ENCODE results near the gene SMYD3. TPM values are rescaled to one million over a fixed set of nuclear protein-coding genes. Genes with fewer than 3 reads are reported as not detected.

The SMYD3 gene
- total and polyA plus RNA-seq, 5 donors: 6.8 to 11.6 (median 9.9) TPM

GRCh38 chr1:246492611-246493245, 14.4 kb downstream of the SMYD3 start:
- DNase-seq (peak; percentile 59 to 84 (median 83)), ATAC-seq (peak; percentile 88 to 90)
- WGBS: 33% methylated on average over 3 of the region's 3 CpGs
- Histone ChIP-seq H3K27me3 (ENCODE audit: control insufficient read depth, insufficient read depth) (no peaks in the 10 kb centered on the region), H3K27ac (ENCODE audit: low read length) (no peak overlapping the region), H3K4me1 (ENCODE audit: control insufficient read depth, insufficient read depth, low read length) (no peaks in the 10 kb centered on the region), H3K9me3 (ENCODE audit: control insufficient read depth, low read length) (no peaks in the 10 kb centered on the region), H3K4me3 (ENCODE audit: low read length) (no peak overlapping the region)
- intact Hi-C loops (cut with DNase I): loop anchor here in 3 of 4 donors (5.0 to 10.0 kb wide), 2 partner anchors 1335 to 1338 kb away; partner anchors contain the start of gene KIF26B (in 1 of the 3)

GRCh38 chr1:246491551-246492053, 15.5 kb downstream of the SMYD3 start:
- ATAC-seq (no peak), DNase-seq (no peak)
- 85% methylated on average over 7 of the region's 7 CpGs for WGBS
- Histone ChIP-seq H3K4me3 (ENCODE audit: low read length) (no peak overlapping the region), H3K27me3 (ENCODE audit: control insufficient read depth, insufficient read depth) (no peaks in the 10 kb centered on the region), H3K9me3 (ENCODE audit: control insufficient read depth, low read length) (no peaks in the 10 kb centered on the region), H3K4me1 (ENCODE audit: control insufficient read depth, insufficient read depth, low read length) (no peaks in the 10 kb centered on the region), H3K27ac (ENCODE audit: low read length) (no peak overlapping the region)
- intact Hi-C loops (cut with DNase I): loop anchor here in 3 of 4 donors (5.0 to 10.0 kb wide), 2 partner anchors 1334 to 1337 kb away; partner anchors contain the start of gene KIF26B (in 1 of the 3)

- no peak overlapping the region for H3K4me3 ChIP-seq (ENCODE audit: low read length)
- H3K4me1 ChIP-seq (ENCODE audit: control insufficient read depth, insufficient read depth, low read length): no peaks in the 10 kb centered on the region
- H3K27me3 ChIP-seq (ENCODE audit: control insufficient read depth, insufficient read depth): no peaks in the 10 kb centered on the region
- H3K27ac ChIP-seq (ENCODE audit: low read length): no peak overlapping the region
- no peak for ATAC-seq
- intact Hi-C loops (cut with DNase I): no loop called here
- WGBS: 93% methylated on average over 6 of the region's 6 CpGs
- no peaks in the 10 kb centered on the region for H3K9me3 ChIP-seq (ENCODE audit: control insufficient read depth, low read length)
- no peak for DNase-seq
Measured at GRCh38 chr1:246488674-246489073, 18.4 kb downstream of the SMYD3 start.

- no peak for DNase-seq
Measured at GRCh38 chr1:246483569-246483933, 23.5 kb downstream of the SMYD3 start.

GRCh38 chr1:246482805-246483568, 24.1 kb downstream of the SMYD3 start:
- no peaks in the 10 kb centered on the region for H3K27me3 ChIP-seq (ENCODE audit: control insufficient read depth, insufficient read depth)
- no peak for DNase-seq
- no peak overlapping the region for H3K4me3 ChIP-seq (ENCODE audit: low read length)
- no peak for ATAC-seq
- no peak overlapping the region for H3K27ac ChIP-seq (ENCODE audit: low read length)
- 57% methylated on average over 4 of the region's 4 CpGs for WGBS
- intact Hi-C loops (cut with DNase I): no loop called here
- H3K4me1 ChIP-seq (ENCODE audit: control insufficient read depth, insufficient read depth, low read length): no peaks in the 10 kb centered on the region
- H3K9me3 ChIP-seq (ENCODE audit: control insufficient read depth, low read length): no peaks in the 10 kb centered on the region

More at GRCh38 chr1:246483569-246483933, 23.5 kb downstream of the SMYD3 start:
- H3K9me3 ChIP-seq (ENCODE audit: control insufficient read depth, low read length): no peaks in the 10 kb centered on the region
- no peak overlapping the region for H3K27ac ChIP-seq (ENCODE audit: low read length)
- no peak for ATAC-seq
- no peak overlapping the region for H3K4me3 ChIP-seq (ENCODE audit: low read length)
- intact Hi-C loops (cut with DNase I): no loop called here
- no peaks in the 10 kb centered on the region for H3K27me3 ChIP-seq (ENCODE audit: control insufficient read depth, insufficient read depth)
- no peaks in the 10 kb centered on the region for H3K4me1 ChIP-seq (ENCODE audit: control insufficient read depth, insufficient read depth, low read length)

- H3K27ac ChIP-seq (ENCODE audit: low read length): no peak overlapping the region
- H3K4me3 ChIP-seq (ENCODE audit: low read length): no peak overlapping the region
- H3K4me1 ChIP-seq (ENCODE audit: control insufficient read depth, insufficient read depth, low read length): no peaks in the 10 kb centered on the region
- intact Hi-C loops (cut with DNase I): no loop called here
- H3K27me3 ChIP-seq (ENCODE audit: control insufficient read depth, insufficient read depth): no peaks in the 10 kb centered on the region
- ATAC-seq (no peak), DNase-seq (no peak)
- H3K9me3 ChIP-seq (ENCODE audit: control insufficient read depth, low read length): no peaks in the 10 kb centered on the region
- WGBS: 69% methylated on average over 2 of the region's 2 CpGs
Measured at GRCh38 chr1:246479061-246479460, 28.0 kb downstream of the SMYD3 start.

GRCh38 chr1:246477634-246478033, 29.4 kb downstream of the SMYD3 start:
- intact Hi-C loops (cut with DNase I): no loop called here
- H3K9me3 ChIP-seq (ENCODE audit: control insufficient read depth, low read length): no peaks in the 10 kb centered on the region
- DNase-seq: no peak
- no peak overlapping the region for H3K27ac ChIP-seq (ENCODE audit: low read length)
- H3K27me3 ChIP-seq (ENCODE audit: control insufficient read depth, insufficient read depth): no peaks in the 10 kb centered on the region
- WGBS: 93% methylated on average over 2 of the region's 2 CpGs
- H3K4me1 ChIP-seq (ENCODE audit: control insufficient read depth, insufficient read depth, low read length): no peaks in the 10 kb centered on the region
- no peak for ATAC-seq
- no peak overlapping the region for H3K4me3 ChIP-seq (ENCODE audit: low read length)

- ATAC-seq (no peak), DNase-seq (no peak)
- intact Hi-C loops (cut with DNase I): no loop called here
- Histone ChIP-seq H3K4me1 (ENCODE audit: control insufficient read depth, insufficient read depth, low read length) (no peaks in the 10 kb centered on the region), H3K9me3 (ENCODE audit: control insufficient read depth, low read length) (no peaks in the 10 kb centered on the region), H3K4me3 (ENCODE audit: low read length) (no peak overlapping the region), H3K27me3 (ENCODE audit: control insufficient read depth, insufficient read depth) (no peaks in the 10 kb centered on the region), H3K27ac (ENCODE audit: low read length) (no peak overlapping the region)
- WGBS: 58% methylated on average over 1 of the region's 1 CpG
Measured at GRCh38 chr1:246476771-246477170, 30.3 kb downstream of the SMYD3 start.

- Histone ChIP-seq H3K4me3 (ENCODE audit: low read length) (no peak overlapping the region), H3K27ac (ENCODE audit: low read length) (no peak overlapping the region), H3K27me3 (ENCODE audit: control insufficient read depth, insufficient read depth) (no peaks in the 10 kb centered on the region), H3K9me3 (ENCODE audit: control insufficient read depth, low read length) (no peaks in the 10 kb centered on the region), H3K4me1 (ENCODE audit: control insufficient read depth, insufficient read depth, low read length) (no peaks in the 10 kb centered on the region)
- 80% methylated on average over 1 of the region's 1 CpG for WGBS
- intact Hi-C loops (cut with DNase I): no loop called here
- no peak for ATAC-seq
- DNase-seq: no peak
Measured at GRCh38 chr1:246471688-246472087, 35.4 kb downstream of the SMYD3 start.

GRCh38 chr1:246470585-246470984, 36.5 kb downstream of the SMYD3 start:
- ATAC-seq: no peak
- Histone ChIP-seq H3K9me3 (ENCODE audit: control insufficient read depth, low read length) (no peaks in the 10 kb centered on the region), H3K27ac (ENCODE audit: low read length) (no peak overlapping the region), H3K27me3 (ENCODE audit: control insufficient read depth, insufficient read depth) (no peaks in the 10 kb centered on the region), H3K4me1 (ENCODE audit: control insufficient read depth, insufficient read depth, low read length) (no peaks in the 10 kb centered on the region), H3K4me3 (ENCODE audit: low read length) (no peak overlapping the region)
- WGBS: 97% methylated on average over 1 of the region's 1 CpG
- intact Hi-C loops (cut with DNase I): no loop called here
- no peak for DNase-seq

GRCh38 chr1:246462986-246463385, 44.1 kb downstream of the SMYD3 start:
- intact Hi-C loops (cut with DNase I): no loop called here
- Histone ChIP-seq H3K4me1 (ENCODE audit: control insufficient read depth, insufficient read depth, low read length) (no peaks in the 10 kb centered on the region), H3K27ac (ENCODE audit: low read length) (no peak overlapping the region), H3K27me3 (ENCODE audit: control insufficient read depth, insufficient read depth) (no peaks in the 10 kb centered on the region), H3K9me3 (ENCODE audit: control insufficient read depth, low read length) (no peaks in the 10 kb centered on the region), H3K4me3 (ENCODE audit: low read length) (no peak overlapping the region)
- WGBS: 95% methylated on average over 2 of the region's 2 CpGs
- DNase-seq (no peak), ATAC-seq (no peak)
